Stomach smooth muscle (tissue), 2 donors: ENCODE results near the gene CEP57.

ENCODE experiments used
- H3K27ac ChIP-seq: one replicate; pipeline ENCODE4 v1.7.0; 2013; ENCODE audit warnings: mild to moderate bottlenecking, low read length, inconsistent platforms
- H3K27me3 ChIP-seq, 2 donors: one replicate each; pipeline ENCODE4 v1.7.0; 2013; ENCODE audit warnings: low read length in 2 of 2; ENCODE audit not compliant: insufficient read depth in 2 of 2, control insufficient read depth in 1 of 2
- H3K36me3 ChIP-seq, 2 donors: one replicate each; pipeline ENCODE4 v1.7.0; 2013; ENCODE audit warnings: low read length in 2 of 2; ENCODE audit not compliant: control insufficient read depth in 2 of 2, insufficient read depth in 2 of 2
- H3K4me1 ChIP-seq: one replicate; pipeline ENCODE4 v1.7.0; 2013; ENCODE audit warnings: low read length; ENCODE audit not compliant: control insufficient read depth, insufficient read depth
- H3K4me3 ChIP-seq, 2 donors: one replicate each; pipeline ENCODE4 v1.7.0; 2013; ENCODE audit warnings: low read length in 2 of 2
- H3K9ac ChIP-seq, 2 donors: one replicate each; pipeline ENCODE4 v1.7.0; 2013; ENCODE audit warnings: low read length in 2 of 2, mild to moderate bottlenecking in 1 of 2
- H3K9me3 ChIP-seq, 2 donors: one replicate each; pipeline ENCODE4 v1.7.0; 2013; ENCODE audit warnings: low read length in 2 of 2; ENCODE audit not compliant: control insufficient read depth in 2 of 2
- donor health status: healthy.
- donor health status: Pancreatic carcinoma.

CEP57 gene

DNA sequence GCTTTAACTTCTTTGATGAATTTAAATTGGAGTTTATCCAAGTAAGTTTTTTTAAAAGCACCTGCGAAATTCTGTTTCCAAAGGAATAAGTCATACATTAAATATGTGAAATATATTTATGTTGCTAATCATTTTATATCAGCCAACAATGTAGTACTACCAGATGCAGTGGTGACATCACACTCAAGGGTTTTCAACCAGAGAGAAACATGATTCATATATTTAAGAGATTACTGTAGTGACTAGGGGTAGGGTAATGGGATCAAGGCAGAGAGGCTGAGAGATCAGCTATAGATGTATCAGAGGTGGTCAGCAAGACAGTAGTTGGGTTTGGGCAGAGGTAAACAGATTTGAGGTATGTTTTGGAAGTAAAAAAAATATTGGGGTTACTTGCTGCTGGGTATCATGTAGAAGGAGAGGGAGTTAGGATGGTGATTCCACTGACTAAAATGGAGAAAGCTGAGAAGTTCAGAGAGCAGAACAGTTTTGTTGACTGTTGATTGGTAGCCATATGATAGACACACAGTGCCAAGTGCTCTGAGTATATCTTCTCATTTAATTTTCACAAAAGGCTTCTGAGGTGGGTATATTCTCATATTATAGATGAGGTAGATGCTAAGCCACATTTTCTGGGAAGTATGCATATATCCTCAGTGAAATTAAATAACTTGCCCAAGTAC lies 39.4 kb downstream of the CEP57 start:
- Histone ChIP-seq H3K9ac (no peak overlapping the region), H3K4me1 (no peaks in the 10 kb centered on the region), H3K36me3 (peaks cover 16 to 22% of the 10 kb centered on the region in 2 donors), H3K27me3 (no peaks in the 10 kb centered on the region), H3K27ac (no peak overlapping the region), H3K9me3 (no peaks in the 10 kb centered on the region), H3K4me3 (no peak overlapping the region)

DNA sequence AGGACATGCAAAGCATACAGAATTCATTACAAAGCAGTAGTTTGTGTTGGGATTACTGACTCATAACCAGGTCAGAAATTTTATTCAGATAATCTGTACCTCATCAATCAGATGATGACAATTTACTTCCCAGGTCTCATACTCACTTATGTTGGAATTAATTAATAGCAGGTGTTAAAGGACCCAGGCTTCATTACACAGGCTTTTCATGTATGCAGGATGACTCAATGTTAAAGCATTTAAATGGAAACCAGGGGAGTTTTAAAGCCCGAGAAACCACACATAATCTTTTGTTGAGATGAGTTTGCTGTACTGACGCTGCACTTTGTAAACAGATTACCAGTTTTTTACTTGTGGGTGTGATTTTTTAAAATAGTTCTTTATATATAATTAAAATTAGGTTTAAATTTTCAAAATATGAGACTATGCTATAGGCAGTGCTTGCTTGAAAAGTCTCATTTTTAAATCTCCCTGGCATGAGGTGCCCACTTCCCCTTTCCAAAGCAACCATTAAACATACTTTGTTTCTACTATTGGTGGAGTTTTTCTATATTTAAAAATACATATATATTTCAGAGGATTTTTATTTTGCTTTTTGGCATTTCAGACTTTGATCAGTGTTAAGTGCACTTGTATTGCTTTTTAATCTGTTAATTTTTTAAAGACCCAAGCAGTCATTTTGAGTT lies 41.0 kb downstream of the CEP57 start:
- H3K27ac ChIP-seq = no peak overlapping the region
- no peak overlapping the region for H3K4me3 ChIP-seq
- H3K4me1 ChIP-seq = no peaks in the 10 kb centered on the region
- H3K36me3 ChIP-seq = peaks cover 13 to 23% of the 10 kb centered on the region in 2 donors
- H3K9me3 ChIP-seq = no peaks in the 10 kb centered on the region
- H3K27me3 ChIP-seq = no peaks in the 10 kb centered on the region
- H3K9ac ChIP-seq = no peak overlapping the region

DNA sequence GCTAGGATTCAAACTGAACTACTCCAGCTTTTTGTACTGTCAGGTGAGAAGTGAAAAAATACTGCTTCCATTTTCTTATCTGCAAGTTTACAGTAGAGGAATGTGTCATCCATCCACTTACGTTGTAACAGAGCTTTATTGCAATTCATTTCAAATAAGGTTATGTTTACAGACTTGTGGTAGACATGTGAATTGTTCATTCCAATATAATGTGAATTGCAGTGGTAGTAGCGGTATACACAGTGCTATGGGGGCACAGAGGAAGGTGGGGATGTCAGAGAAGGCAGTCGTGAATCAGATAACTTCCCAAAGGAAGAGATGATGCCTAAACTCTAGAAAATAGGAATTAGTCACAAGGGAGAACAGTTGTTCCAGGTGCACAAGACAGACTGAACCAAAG lies 42.5 kb downstream of the CEP57 start:
- no peaks in the 10 kb centered on the region for H3K4me1 ChIP-seq
- H3K9ac ChIP-seq = no peak overlapping the region
- H3K36me3 ChIP-seq = peaks cover 10 to 23% of the 10 kb centered on the region in 2 donors
- no peak overlapping the region for H3K27ac ChIP-seq
- H3K4me3 ChIP-seq = no peak overlapping the region
- no peaks in the 10 kb centered on the region for H3K9me3 ChIP-seq
- H3K27me3 ChIP-seq = no peaks in the 10 kb centered on the region

DNA sequence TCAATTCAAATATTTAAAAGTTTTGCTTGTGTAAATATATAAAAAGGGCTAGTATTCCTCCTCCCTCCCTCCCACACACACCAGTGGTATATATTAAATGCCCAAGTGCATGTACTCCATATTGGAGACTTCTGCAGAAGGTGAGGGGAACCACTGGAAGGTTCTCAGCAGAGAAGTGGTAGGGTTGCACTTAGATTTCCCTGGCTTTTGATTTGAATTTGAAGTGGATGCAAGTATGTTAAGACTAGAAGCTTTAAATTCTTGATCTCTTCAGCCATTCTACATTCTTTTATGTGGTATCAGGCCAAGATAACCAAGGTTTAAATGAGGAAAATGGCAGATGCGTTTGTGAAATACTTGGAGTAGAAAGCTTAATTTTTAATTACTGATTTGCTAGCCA lies 43.1 kb downstream of the CEP57 start:
- H3K36me3 ChIP-seq = peaks cover 10 to 23% of the 10 kb centered on the region in 2 donors
- H3K4me3 ChIP-seq = no peak overlapping the region
- no peak overlapping the region for H3K9ac ChIP-seq
- H3K27ac ChIP-seq = no peak overlapping the region
- H3K9me3 ChIP-seq = no peaks in the 10 kb centered on the region
- H3K4me1 ChIP-seq = no peaks in the 10 kb centered on the region
- no peaks in the 10 kb centered on the region for H3K27me3 ChIP-seq

DNA sequence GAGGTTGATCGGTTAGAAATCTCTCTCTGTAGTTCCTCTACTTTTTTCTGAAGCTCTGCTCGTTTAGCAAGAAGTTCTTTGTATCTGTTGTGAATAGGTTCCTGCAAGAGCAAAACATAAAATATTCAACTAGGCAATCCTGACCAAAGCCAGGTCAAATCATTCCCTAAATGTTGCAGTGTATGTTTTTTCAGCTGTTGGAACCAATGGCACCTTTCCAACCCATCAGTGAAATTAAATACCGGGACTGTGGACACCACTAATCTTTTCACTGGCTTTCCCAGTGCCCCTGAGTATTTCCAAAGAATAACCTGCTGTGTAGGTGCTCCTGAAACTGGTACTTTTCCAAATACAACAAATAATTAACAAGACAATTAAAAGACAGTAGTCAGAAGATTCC lies 45.1 kb downstream of the CEP57 start:
- Histone ChIP-seq H3K4me3 (no peak overlapping the region), H3K27ac (no peak overlapping the region), H3K36me3 (peaks cover 3 to 23% of the 10 kb centered on the region in 2 donors), H3K4me1 (no peaks in the 10 kb centered on the region), H3K27me3 (no peaks in the 10 kb centered on the region), H3K9me3 (no peaks in the 10 kb centered on the region), H3K9ac (no peak overlapping the region)

DNA sequence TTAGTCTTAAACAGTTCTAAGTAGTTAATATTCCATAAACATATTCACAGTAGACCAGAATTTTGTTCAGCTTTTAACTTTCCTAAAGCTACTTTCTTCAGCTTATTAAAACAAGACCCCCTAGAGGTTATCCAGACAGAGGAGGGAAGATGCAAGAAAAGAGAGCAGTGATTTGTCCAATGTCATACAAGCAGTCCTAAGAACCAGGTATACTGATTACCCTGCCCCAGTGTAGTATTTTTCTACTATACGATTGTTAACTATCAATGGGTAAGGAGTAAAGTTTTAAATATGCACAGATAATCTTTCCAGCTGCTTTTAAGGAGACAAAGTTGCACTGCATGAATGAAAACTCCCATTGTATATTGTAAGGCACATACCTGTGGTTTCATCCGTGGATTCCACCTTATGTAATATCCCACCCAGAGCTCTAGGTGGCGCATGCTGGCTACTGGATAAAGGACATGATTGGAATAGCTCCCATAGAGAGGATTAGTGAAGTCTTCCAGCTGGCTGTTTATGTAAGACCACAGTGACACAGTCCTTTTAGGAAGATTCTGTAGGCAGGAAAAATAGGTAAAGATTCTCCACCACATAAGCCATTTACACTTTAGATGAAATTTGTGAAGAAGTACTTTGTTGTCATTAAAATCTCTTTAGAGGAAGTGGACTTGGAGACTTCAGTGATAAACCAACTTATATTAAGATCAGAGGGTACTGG lies 45.6 kb downstream of the CEP57 start:
- H3K4me1 ChIP-seq = no peaks in the 10 kb centered on the region
- H3K27ac ChIP-seq = no peak overlapping the region
- H3K27me3 ChIP-seq = no peaks in the 10 kb centered on the region
- H3K9ac ChIP-seq = no peak overlapping the region
- H3K36me3 ChIP-seq = peaks cover 3 to 21% of the 10 kb centered on the region in 2 donors
- no peak overlapping the region for H3K4me3 ChIP-seq
- no peaks in the 10 kb centered on the region for H3K9me3 ChIP-seq

DNA sequence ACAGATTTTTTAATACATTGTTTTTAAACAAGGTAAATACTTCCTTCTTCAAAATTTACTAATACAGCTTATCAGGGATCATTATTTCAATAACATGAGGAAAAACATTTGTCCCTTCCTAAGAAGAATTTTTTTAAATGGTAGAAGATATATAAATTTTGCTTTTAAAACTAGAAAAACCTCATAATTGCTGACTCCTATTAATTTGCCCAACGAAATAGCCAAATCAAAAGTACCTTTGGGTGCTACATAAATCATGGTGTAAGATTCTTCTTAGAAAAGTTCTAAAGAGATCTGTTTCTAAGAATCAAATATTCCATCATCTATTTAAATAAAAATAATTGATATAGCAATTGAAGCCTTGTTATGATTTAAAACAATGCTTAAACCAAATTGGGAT lies 54.9 kb downstream of the CEP57 start:
- Histone ChIP-seq H3K4me3 (no peak overlapping the region), H3K36me3 (peaks cover 17 to 18% of the 10 kb centered on the region in 2 donors), H3K9me3 (no peaks in the 10 kb centered on the region), H3K4me1 (no peaks in the 10 kb centered on the region), H3K9ac (no peak overlapping the region), H3K27me3 (no peaks in the 10 kb centered on the region), H3K27ac (no peak overlapping the region)

DNA sequence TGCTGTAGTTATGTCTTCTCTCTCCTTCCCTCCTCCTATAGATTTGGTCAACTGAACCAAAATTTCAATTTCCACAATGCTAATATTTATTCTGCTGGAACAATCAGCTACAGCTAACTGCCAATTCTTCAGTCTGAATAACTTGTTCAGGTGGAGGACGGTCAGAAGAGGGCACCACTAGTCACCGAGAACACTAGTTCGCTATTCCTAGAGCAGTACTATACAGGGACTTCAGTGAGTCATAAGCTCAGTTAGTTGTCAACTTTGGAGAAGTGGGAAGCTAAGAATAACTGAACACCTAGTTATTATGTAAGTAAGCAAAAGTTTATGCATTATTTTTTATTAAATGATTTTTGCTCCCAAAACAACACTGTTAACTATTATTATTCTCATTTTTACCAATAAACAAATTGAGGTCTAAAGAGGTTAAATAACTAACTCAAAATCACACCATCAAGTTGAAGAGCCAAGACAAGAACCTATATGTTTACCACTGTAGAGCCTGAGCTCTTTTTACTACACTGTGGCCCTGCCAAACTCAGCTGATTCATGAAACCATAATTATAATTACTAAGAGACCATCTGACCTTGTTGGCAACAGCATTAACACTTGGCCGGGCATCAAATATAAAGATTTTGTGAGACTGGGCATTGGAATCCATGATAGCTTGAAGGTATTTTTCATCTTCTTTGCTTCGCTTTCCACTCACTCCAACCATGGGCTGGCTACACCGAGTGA lies 59.0 kb downstream of the CEP57 start:
- H3K27ac ChIP-seq = no peak overlapping the region
- H3K9me3 ChIP-seq = no peaks in the 10 kb centered on the region
- peaks cover 14 to 15% of the 10 kb centered on the region in 2 donors for H3K36me3 ChIP-seq
- H3K9ac ChIP-seq = no peak overlapping the region
- H3K4me3 ChIP-seq = no peak overlapping the region
- no peaks in the 10 kb centered on the region for H3K4me1 ChIP-seq
- no peaks in the 10 kb centered on the region for H3K27me3 ChIP-seq

DNA sequence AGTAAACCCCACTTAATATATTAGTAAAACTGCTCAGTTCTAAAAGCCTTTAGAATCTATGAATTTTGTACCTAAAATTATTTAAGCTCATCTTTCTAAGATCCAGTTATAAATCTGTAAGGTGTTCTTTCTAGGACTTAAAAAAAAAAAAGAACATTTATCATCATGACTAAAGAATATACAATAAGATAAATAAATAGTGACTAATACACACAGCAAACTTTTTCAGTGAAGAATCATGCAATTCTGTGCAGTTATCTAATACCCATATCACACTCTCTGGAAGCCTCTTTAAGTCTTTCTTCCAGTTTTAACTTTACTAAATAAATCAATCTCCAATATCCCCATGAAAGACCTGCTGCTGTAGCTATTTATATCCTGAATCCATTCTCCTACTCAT lies 59.8 kb downstream of the CEP57 start:
- Histone ChIP-seq H3K36me3 (peaks cover 10% of the 10 kb centered on the region in 2 donors), H3K4me1 (no peaks in the 10 kb centered on the region), H3K27ac (no peak overlapping the region)

DNA sequence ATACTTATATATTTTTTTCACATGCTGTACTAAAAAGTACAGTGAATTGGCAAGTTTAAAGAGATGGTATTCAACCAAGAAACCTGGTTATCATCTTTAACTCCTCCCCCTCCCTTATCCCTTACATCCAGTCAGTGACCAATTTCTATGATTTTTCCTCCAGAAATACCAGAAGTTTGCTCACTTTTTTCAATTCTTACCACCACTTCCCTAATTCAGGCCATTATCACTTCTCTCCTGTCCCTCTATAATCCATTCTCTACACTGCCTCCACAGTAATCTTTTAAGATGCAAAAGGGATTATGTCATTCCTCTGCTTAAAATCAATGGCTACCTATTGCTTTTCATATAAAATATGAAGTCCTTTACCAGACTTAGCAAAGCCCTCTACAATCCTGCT lies 62.8 kb downstream of the CEP57 start:
- Histone ChIP-seq H3K9ac (no peak overlapping the region), H3K9me3 (no peaks in the 10 kb centered on the region), H3K4me3 (no peak overlapping the region), H3K27me3 (no peaks in the 10 kb centered on the region), H3K4me1 (no peaks in the 10 kb centered on the region), H3K36me3 (peaks cover 4 to 8% of the 10 kb centered on the region in 2 donors), H3K27ac (no peak overlapping the region)

More for the DNA sequence above, 59.8 kb downstream of the CEP57 start:
- Histone ChIP-seq H3K4me3 (no peak overlapping the region), H3K9ac (no peak overlapping the region), H3K27me3 (no peaks in the 10 kb centered on the region), H3K9me3 (no peaks in the 10 kb centered on the region)
